Natural killer cell treated with Interleukin-12 subunit alpha and Interleukin-12 subunit beta and Interleukin-15 and Interleukin-18, amount 100 ng/mL, for 72 hours (primary cell): ENCODE data around the gene KBTBD8. TPM values are rescaled to one million over a fixed set of nuclear protein-coding genes. Genes with fewer than 3 reads are reported as not detected.
A peak's percentile ranks its signal among the peaks of the same experiment; 100 is the strongest.

ENCODE experiments used
- ATAC-seq, 2 donors: fragments of 150-1000 bp; cut with Tn5 transposase in 1 of 2; sonication (Bioruptor Pico), chemical (Tn5 transposase) in 1 of 2; 2 replicates each; pipeline ENCODE4 v1.10.0; 2021
- DNase-seq: peaks from one replicate; pipeline ENCODE4 v3.0.0; 2022; ENCODE audit warnings: low spot score
- H3K27ac Mint-ChIP-seq, 2 donors: 1 replicate in 1 of 2; 2 replicates in 1 of 2; pipeline ENCODE4 v1.8.0; 2022; ENCODE audit warnings: mixed read lengths in 2 of 2, mild to moderate bottlenecking in 1 of 2, moderate library complexity in 1 of 2
- H3K27me3 Mint-ChIP-seq, 2 donors: 1 replicate in 1 of 2; 2 replicates in 1 of 2; pipeline ENCODE4 v1.8.0; 2022; ENCODE audit warnings: mixed read lengths in 2 of 2
- H3K36me3 Mint-ChIP-seq: one replicate; pipeline ENCODE4 v1.8.0; 2022; ENCODE audit warnings: mixed read lengths
- H3K4me1 Mint-ChIP-seq, 2 donors: 1 replicate in 1 of 2; 2 replicates in 1 of 2; pipeline ENCODE4 v1.8.0; 2022; ENCODE audit warnings: low read depth in 2 of 2, mixed read lengths in 2 of 2, mild to moderate bottlenecking in 1 of 2
- H3K4me3 Mint-ChIP-seq: one replicate; pipeline ENCODE4 v1.8.0; 2022; ENCODE audit warnings: mixed read lengths
- H3K9me3 Mint-ChIP-seq: 2 replicates; pipeline ENCODE4 v1.8.0; 2022; ENCODE audit warnings: mixed read lengths
- total RNA-seq, 2 donors: library from RNA; stranded (reverse); gene quantifications; one replicate each; pipeline ENCODE4 v1.2.3, GENCODE V29; 2022

The KBTBD8 gene
- 10 to 100 TPM; 16.0 to 24.5 TPM for total RNA-seq

- Mint-ChIP-seq H3K4me3 (peak within 1 kb of the TSS; percentile 93), H3K27me3 (peaks cover 3 to 17% of the 10 kb centered on the region in 2 donors), H3K27ac (peak within 1 kb of the TSS; percentile 80 to 83), H3K36me3 (peaks cover 10% of the 10 kb centered on the region), H3K9me3 (no peaks in the 10 kb centered on the region), H3K4me1 (peaks cover 22 to 24% of the 10 kb centered on the region in 2 donors)
- ATAC-seq (peak; percentile 98 to 99), DNase-seq (peak; percentile 97)
Observed at GRCh38 chr3:66998113-66998903, at the start of gene KBTBD8. KBTBD8 (plus strand) TSS chr3:66998307; CDS start chr3:66998356, 49 bp downstream.

- no peak overlapping the region for H3K27ac Mint-ChIP-seq
- no peaks in the 10 kb centered on the region for H3K4me1 Mint-ChIP-seq
- peaks cover 6% of the 10 kb centered on the region in 2 donors for H3K27me3 Mint-ChIP-seq
- DNase-seq = no peak
- no peak overlapping the region for H3K4me3 Mint-ChIP-seq
- no peak for ATAC-seq
- no peaks in the 10 kb centered on the region for H3K9me3 Mint-ChIP-seq
- H3K36me3 Mint-ChIP-seq = no peaks in the 10 kb centered on the region
Observed at GRCh38 chr3:66948838-66949237, 49.3 kb upstream of the KBTBD8 start.

GRCh38 chr3:66949898-66950297 is 48.2 kb upstream of the KBTBD8 start:
- no peaks in the 10 kb centered on the region for H3K36me3 Mint-ChIP-seq
- H3K9me3 Mint-ChIP-seq = no peaks in the 10 kb centered on the region
- no peak for ATAC-seq
- H3K4me3 Mint-ChIP-seq = no peak overlapping the region
- H3K4me1 Mint-ChIP-seq = no peaks in the 10 kb centered on the region
- no peak overlapping the region for H3K27ac Mint-ChIP-seq
- peaks cover 9 to 14% of the 10 kb centered on the region in 2 donors for H3K27me3 Mint-ChIP-seq
- no peak for DNase-seq

GRCh38 chr3:66952357-66952756 is 45.8 kb upstream of the KBTBD8 start:
- Mint-ChIP-seq H3K27ac (no peak overlapping the region), H3K4me3 (no peak overlapping the region), H3K4me1 (no peaks in the 10 kb centered on the region), H3K36me3 (no peaks in the 10 kb centered on the region), H3K9me3 (no peaks in the 10 kb centered on the region), H3K27me3 (peaks cover 12 to 19% of the 10 kb centered on the region in 2 donors)
- DNase-seq = no peak
- ATAC-seq = no peak

- H3K27ac Mint-ChIP-seq = no peak overlapping the region
- DNase-seq (no peak), ATAC-seq (no peak)
- H3K27me3 Mint-ChIP-seq = peaks cover 17 to 29% of the 10 kb centered on the region in 2 donors
- H3K4me1 Mint-ChIP-seq = no peaks in the 10 kb centered on the region
- H3K9me3 Mint-ChIP-seq = no peaks in the 10 kb centered on the region
- no peaks in the 10 kb centered on the region for H3K36me3 Mint-ChIP-seq
- H3K4me3 Mint-ChIP-seq = no peak overlapping the region
Observed at GRCh38 chr3:66953934-66954445, 44.1 kb upstream of the KBTBD8 start.

GRCh38 chr3:66956742-66957141 is 41.4 kb upstream of the KBTBD8 start:
- DNase-seq (no peak), ATAC-seq (no peak)
- H3K4me1 Mint-ChIP-seq = no peaks in the 10 kb centered on the region
- no peak overlapping the region for H3K27ac Mint-ChIP-seq
- peaks cover 23 to 44% of the 10 kb centered on the region in 2 donors for H3K27me3 Mint-ChIP-seq
- no peaks in the 10 kb centered on the region for H3K36me3 Mint-ChIP-seq
- H3K4me3 Mint-ChIP-seq = no peak overlapping the region
- H3K9me3 Mint-ChIP-seq = no peaks in the 10 kb centered on the region

- no peak overlapping the region for H3K27ac Mint-ChIP-seq
- peaks cover 29 to 50% of the 10 kb centered on the region in 2 donors for H3K27me3 Mint-ChIP-seq
- no peaks in the 10 kb centered on the region for H3K4me1 Mint-ChIP-seq
- ATAC-seq (no peak), DNase-seq (no peak)
- H3K9me3 Mint-ChIP-seq = no peaks in the 10 kb centered on the region
- H3K4me3 Mint-ChIP-seq = no peak overlapping the region
- H3K36me3 Mint-ChIP-seq = no peaks in the 10 kb centered on the region
Observed at GRCh38 chr3:66957367-66957766, 40.7 kb upstream of the KBTBD8 start.

- Mint-ChIP-seq H3K4me3 (no peak overlapping the region), H3K36me3 (no peaks in the 10 kb centered on the region), H3K27me3 (peaks cover 35 to 57% of the 10 kb centered on the region in 2 donors), H3K27ac (no peak overlapping the region), H3K9me3 (no peaks in the 10 kb centered on the region), H3K4me1 (no peaks in the 10 kb centered on the region)
- no peak for DNase-seq
- no peak for ATAC-seq
Observed at GRCh38 chr3:66958067-66958466, 40.0 kb upstream of the KBTBD8 start.

- H3K4me3 Mint-ChIP-seq = no peak overlapping the region
Observed at GRCh38 chr3:66962664-66963063, 35.4 kb upstream of the KBTBD8 start.

GRCh38 chr3:66971245-66971644 is 26.9 kb upstream of the KBTBD8 start:
- Mint-ChIP-seq H3K27me3 (peaks cover 8 to 11% of the 10 kb centered on the region in 2 donors), H3K36me3 (no peaks in the 10 kb centered on the region), H3K4me1 (peaks cover 10 to 11% of the 10 kb centered on the region in 2 donors), H3K27ac (no peak overlapping the region), H3K4me3 (peak overlapping the region; percentile 70), H3K9me3 (no peaks in the 10 kb centered on the region)
- DNase-seq (no peak), ATAC-seq (no peak)

More at GRCh38 chr3:66962664-66963063, 35.4 kb upstream of the KBTBD8 start:
- no peak for ATAC-seq
- Mint-ChIP-seq H3K36me3 (no peaks in the 10 kb centered on the region), H3K27ac (no peak overlapping the region), H3K27me3 (peaks cover 40 to 64% of the 10 kb centered on the region in 2 donors), H3K4me1 (no peaks in the 10 kb centered on the region), H3K9me3 (no peaks in the 10 kb centered on the region)
- DNase-seq = no peak

GRCh38 chr3:66971891-66972551 is 26.1 kb upstream of the KBTBD8 start:
- H3K27me3 Mint-ChIP-seq = peaks cover 7 to 11% of the 10 kb centered on the region in 2 donors
- peak overlapping the region; percentile 70 for H3K4me3 Mint-ChIP-seq
- H3K36me3 Mint-ChIP-seq = no peaks in the 10 kb centered on the region
- H3K4me1 Mint-ChIP-seq = peaks cover 10 to 11% of the 10 kb centered on the region in 2 donors
- peak overlapping the region in 1 of 2 donors; percentile 44 for H3K27ac Mint-ChIP-seq
- no peaks in the 10 kb centered on the region for H3K9me3 Mint-ChIP-seq
- ATAC-seq (peak; percentile 96 to 98), DNase-seq (peak; percentile 83)

GRCh38 chr3:66980791-66981190 is 17.3 kb upstream of the KBTBD8 start:
- H3K27me3 Mint-ChIP-seq = peaks cover 8 to 15% of the 10 kb centered on the region in 2 donors
- no peak overlapping the region for H3K4me3 Mint-ChIP-seq
- no peaks in the 10 kb centered on the region for H3K4me1 Mint-ChIP-seq
- ATAC-seq (no peak), DNase-seq (no peak)
- H3K27ac Mint-ChIP-seq = no peak overlapping the region
- H3K9me3 Mint-ChIP-seq = no peaks in the 10 kb centered on the region
- H3K36me3 Mint-ChIP-seq = no peaks in the 10 kb centered on the region

- ATAC-seq (no peak), DNase-seq (no peak)
- H3K36me3 Mint-ChIP-seq = no peaks in the 10 kb centered on the region
- no peak overlapping the region for H3K27ac Mint-ChIP-seq
- peaks cover 6 to 15% of the 10 kb centered on the region in 2 donors for H3K27me3 Mint-ChIP-seq
- no peak overlapping the region for H3K4me3 Mint-ChIP-seq
- no peaks in the 10 kb centered on the region for H3K4me1 Mint-ChIP-seq
- H3K9me3 Mint-ChIP-seq = no peaks in the 10 kb centered on the region
Observed at GRCh38 chr3:66983101-66983500, 15.0 kb upstream of the KBTBD8 start.

- H3K27ac Mint-ChIP-seq = no peak overlapping the region
- no peaks in the 10 kb centered on the region for H3K4me1 Mint-ChIP-seq
- H3K9me3 Mint-ChIP-seq = no peaks in the 10 kb centered on the region
- H3K36me3 Mint-ChIP-seq = no peaks in the 10 kb centered on the region
- peaks cover 6 to 15% of the 10 kb centered on the region in 2 donors for H3K27me3 Mint-ChIP-seq
- no peak for DNase-seq
- no peak overlapping the region for H3K4me3 Mint-ChIP-seq
- no peak for ATAC-seq
Observed at GRCh38 chr3:66985336-66985920, 12.7 kb upstream of the KBTBD8 start.
